ENCODE results near the gene GGTLC2.

- TF ChIP-seq CTCF (conservative IDR thresholded peaks at IDR 0.05; ENCODE audit: low read length) (no peak), EZH2phosphoT487 (IDR thresholded peaks at IDR 0.05; ENCODE audit: borderline replicate concordance) (no peak)
Observed at GRCh38 chr22:22616636-22617035, 27.8 kb upstream of the GGTLC2 start.

Measured in Loucy (cell line).